ENCODE measurements around the gene TMEM214. TPM values are rescaled to one million over a fixed set of nuclear protein-coding genes. Genes with fewer than 3 reads are reported as not detected.

TMEM214 gene
- total and polyA plus RNA-seq, 2 of the 8 experiments (the other 6 are each of a cell fraction or from before 2014, with no cell fraction given): 49.7 to 71.0 TPM

GRCh38 chr2:27003857-27004256, 28.9 kb upstream of the TMEM214 start:
- no peak overlapping the region for H3K56ac ChIP-seq (replicated peaks; ENCODE audit: insufficient read length, low read depth, low read length)
- no peak overlapping the region for H2AK5ac ChIP-seq (ENCODE audit: low read depth, low read length)
- 0 out of 7 replicates have a peak, but pooled peaks cover 0 to 2% (median 0%) of the 10 kb centered on the region in 4 experiments for H3K4me1 ChIP-seq (replicated peaks in 1 of 4; ENCODE audit: control insufficient read depth in 3 of 4, insufficient read depth in 4 of 4, low read length in 3 of 4)
- H3K27ac ChIP-seq (ENCODE audit: low read depth, low read length): no peak overlapping the region
- no peaks in the 10 kb centered on the region; the same call in 1 of the 2 replicates for H3K79me1 ChIP-seq (ENCODE audit: low read depth, low read length)
- 90% methylated on average over 9 of the region's 9 CpGs; no CpG with 5 or more reads in 1 of the 2 experiments for WGBS, 2 experiments (ENCODE audit: extremely low coverage in 1 of 2, insufficient coverage in 1 of 2, insufficient read length in 1 of 2, insufficient replicate concordance in 2 of 2, low coverage in 1 of 2, low lambda C conversion rate in 2 of 2, missing lambda C conversion rate in 1 of 2)
- no peak overlapping the region for H3K4me3 ChIP-seq (ENCODE audit: extremely low read depth in 1 of 4, insufficient read depth in 2 of 4, low read depth in 3 of 4, low read length in 4 of 4)
- no peak overlapping the region for H3K9ac ChIP-seq (replicated peaks in 1 of 4; ENCODE audit: extremely low read depth in 1 of 4, low read depth in 3 of 4, low read length in 3 of 4)
- H3K4ac ChIP-seq (replicated peaks; ENCODE audit: insufficient read length, low read depth, low read length): no peak overlapping the region
- H2BK12ac ChIP-seq (ENCODE audit: low read depth, low read length): no peak overlapping the region
- H3K36me3 ChIP-seq (ENCODE audit: control insufficient read depth in 2 of 4, insufficient read depth in 4 of 4, low read length in 3 of 4): no peaks in the 10 kb centered on the region
- CTCF ChIA-PET (ENCODE audit: partially characterized antibody): interaction anchor here (0.8 to 3.8 kb wide), 8 partner anchors 9 to 81 kb away, joined by 3 to 19 read pairs (median 6); no protein-coding TSS in a partner anchor
- H4K8ac ChIP-seq (ENCODE audit: extremely low read depth, insufficient read depth, low read length): no peak overlapping the region
- H4K20me1 ChIP-seq (replicated peaks in 1 of 2; ENCODE audit: control insufficient read depth in 1 of 2, insufficient read depth in 2 of 2, low read length in 2 of 2): no peaks in the 10 kb centered on the region
- H3K14ac ChIP-seq (ENCODE audit: insufficient read length): no peak overlapping the region
- no peak overlapping the region for H2AFZ ChIP-seq (ENCODE audit: low read length)
- no peak overlapping the region for H3K23ac ChIP-seq (ENCODE audit: insufficient read length)
- H3K27me3 ChIP-seq (replicated peaks in 1 of 4; ENCODE audit: control insufficient read depth in 3 of 4, extremely low read depth in 1 of 4, insufficient read depth in 3 of 4, low read length in 3 of 4): no peaks in the 10 kb centered on the region; a peak in 2 of 7 replicates
- FAIRE-seq (no peak), DNase-seq (ENCODE audit: low read depth in 1 of 2, low spot score in 2 of 2) (no peak)
- H3K79me2 ChIP-seq (ENCODE audit: control insufficient read depth in 1 of 2, insufficient read depth in 2 of 2, low read length in 2 of 2): no peaks in the 10 kb centered on the region
- TF ChIP-seq CREB1 (IDR thresholded peaks at IDR 0.05): no peak
- no peak for TF ChIP-seq CTCF (IDR thresholded peaks at IDR 0.05; ENCODE audit: control extremely low read depth in 1 of 3, insufficient read depth in 1 of 3, low read depth in 1 of 3, low read length in 3 of 3)
- no peak for TF ChIP-seq YY1 (IDR thresholded peaks at IDR 0.05; ENCODE audit: low read depth, low read length)
- H3K9me3 ChIP-seq (ENCODE audit: insufficient read depth in 2 of 2, low read depth in 1 of 2, low read length in 1 of 2): no peaks in the 10 kb centered on the region
- H4K91ac ChIP-seq (replicated peaks; ENCODE audit: insufficient read length, low read length): no peak overlapping the region
- POLR2A ChIA-PET (ENCODE audit: partially characterized antibody): interaction anchor here (0.8 to 1.3 kb wide), 3 partner anchors 28 to 37 kb away, joined by 3 to 5 read pairs (median 3); partner anchors contain the start of gene MAPRE3
- H3K18ac ChIP-seq (ENCODE audit: extremely low read depth, low read length): no peak overlapping the region
- H2BK15ac ChIP-seq (ENCODE audit: low read length): no peak overlapping the region
- H4K5ac ChIP-seq (ENCODE audit: insufficient read length, low read depth, low read length): no peak overlapping the region
- H2BK20ac ChIP-seq (ENCODE audit: low read length): no peak overlapping the region
- H3K4me2 ChIP-seq (ENCODE audit: insufficient read depth in 1 of 2, low read depth in 2 of 2, low read length in 2 of 2): no peak overlapping the region
- H2BK5ac ChIP-seq (ENCODE audit: low read depth, low read length): no peak overlapping the region
- H3K23me2 ChIP-seq (ENCODE audit: low read depth, low read length): no peaks in the 10 kb centered on the region
- H2BK120ac ChIP-seq (replicated peaks; ENCODE audit: low read depth, low read length): no peak overlapping the region

Data from H1 (cell line).